OCI-LY7 (cell line): Measurements from ENCODE around the gene CLSTN2.

ENCODE experiments used
- CTCF ChIP-seq: fragments of 200-600 bp; sonication (generic); conservative IDR thresholded peaks from 2 replicates; pipeline ENCODE4 v1.5.1; 2014; ENCODE audit warnings: mild to moderate bottlenecking, antibody characterized with exemption, low read length, moderate library complexity, mixed read lengths
- EZH2phosphoT487 ChIP-seq: fragments of 200-600 bp; sonication (generic); IDR thresholded peaks from 2 replicates; pipeline ENCODE4 v1.6.1; 2018; ENCODE audit warnings: low read depth, borderline replicate concordance, mild to moderate bottlenecking, mixed run types, antibody characterized with exemption, low read length, moderate library complexity, mixed read lengths

GRCh38 chr3:140572334-140572733 is 637.3 kb downstream of the CLSTN2 start:
- TF ChIP-seq CTCF (no peak), EZH2phosphoT487 (no peak)
